SH-SY5Y (cell line): ENCODE results near the gene WDR5B.

Experiments
- GATA2 ChIP-seq: IDR thresholded peaks from 2 replicates; pipeline ENCODE4 v1.6.1; 2011; ENCODE audit warnings: mild to moderate bottlenecking, low read depth, low read length
- GATA3 ChIP-seq: IDR thresholded peaks from 2 replicates; pipeline ENCODE4 v1.6.1; 2011; ENCODE audit warnings: low read depth, mild to moderate bottlenecking, low read length, moderate library complexity

GRCh38 chr3:122394173-122394572, 21.7 kb downstream of the WDR5B start:
- TF ChIP-seq GATA3 (no peak), GATA2 (no peak)
